ENCODE measurements around the gene RUFY1. TPM values are rescaled to one million over a fixed set of nuclear protein-coding genes. Genes with fewer than 3 reads are reported as not detected.
"Not testable (repeated sequence)": the region's sequence is repeated elsewhere in the genome, so short reads cannot be mapped to it uniquely, and the experiment has no call there.

Gene RUFY1, protein sequence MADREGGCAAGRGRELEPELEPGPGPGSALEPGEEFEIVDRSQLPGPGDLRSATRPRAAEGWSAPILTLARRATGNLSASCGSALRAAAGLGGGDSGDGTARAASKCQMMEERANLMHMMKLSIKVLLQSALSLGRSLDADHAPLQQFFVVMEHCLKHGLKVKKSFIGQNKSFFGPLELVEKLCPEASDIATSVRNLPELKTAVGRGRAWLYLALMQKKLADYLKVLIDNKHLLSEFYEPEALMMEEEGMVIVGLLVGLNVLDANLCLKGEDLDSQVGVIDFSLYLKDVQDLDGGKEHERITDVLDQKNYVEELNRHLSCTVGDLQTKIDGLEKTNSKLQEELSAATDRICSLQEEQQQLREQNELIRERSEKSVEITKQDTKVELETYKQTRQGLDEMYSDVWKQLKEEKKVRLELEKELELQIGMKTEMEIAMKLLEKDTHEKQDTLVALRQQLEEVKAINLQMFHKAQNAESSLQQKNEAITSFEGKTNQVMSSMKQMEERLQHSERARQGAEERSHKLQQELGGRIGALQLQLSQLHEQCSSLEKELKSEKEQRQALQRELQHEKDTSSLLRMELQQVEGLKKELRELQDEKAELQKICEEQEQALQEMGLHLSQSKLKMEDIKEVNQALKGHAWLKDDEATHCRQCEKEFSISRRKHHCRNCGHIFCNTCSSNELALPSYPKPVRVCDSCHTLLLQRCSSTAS
- 69.1 and 71.2 TPM in 2 replicates for total RNA-seq
- long read RNA-seq, transcript RUFY1-204 (17 exons, 2,642 nt): major isoform, 56 of 135 reads
- long read RNA-seq, transcript RUFY1-201 (18 exons, 2,646 nt): minor isoform, 9 of 135 reads
- long read RNA-seq, transcript RUFY1-202 (18 exons, 2,454 nt): minor isoform, 17 of 135 reads
- long read RNA-seq, partial matches to known transcripts: 23 of 135 reads
- long read RNA-seq, other reads (novel, unspliced or antisense): 29 of 135 reads

DNA sequence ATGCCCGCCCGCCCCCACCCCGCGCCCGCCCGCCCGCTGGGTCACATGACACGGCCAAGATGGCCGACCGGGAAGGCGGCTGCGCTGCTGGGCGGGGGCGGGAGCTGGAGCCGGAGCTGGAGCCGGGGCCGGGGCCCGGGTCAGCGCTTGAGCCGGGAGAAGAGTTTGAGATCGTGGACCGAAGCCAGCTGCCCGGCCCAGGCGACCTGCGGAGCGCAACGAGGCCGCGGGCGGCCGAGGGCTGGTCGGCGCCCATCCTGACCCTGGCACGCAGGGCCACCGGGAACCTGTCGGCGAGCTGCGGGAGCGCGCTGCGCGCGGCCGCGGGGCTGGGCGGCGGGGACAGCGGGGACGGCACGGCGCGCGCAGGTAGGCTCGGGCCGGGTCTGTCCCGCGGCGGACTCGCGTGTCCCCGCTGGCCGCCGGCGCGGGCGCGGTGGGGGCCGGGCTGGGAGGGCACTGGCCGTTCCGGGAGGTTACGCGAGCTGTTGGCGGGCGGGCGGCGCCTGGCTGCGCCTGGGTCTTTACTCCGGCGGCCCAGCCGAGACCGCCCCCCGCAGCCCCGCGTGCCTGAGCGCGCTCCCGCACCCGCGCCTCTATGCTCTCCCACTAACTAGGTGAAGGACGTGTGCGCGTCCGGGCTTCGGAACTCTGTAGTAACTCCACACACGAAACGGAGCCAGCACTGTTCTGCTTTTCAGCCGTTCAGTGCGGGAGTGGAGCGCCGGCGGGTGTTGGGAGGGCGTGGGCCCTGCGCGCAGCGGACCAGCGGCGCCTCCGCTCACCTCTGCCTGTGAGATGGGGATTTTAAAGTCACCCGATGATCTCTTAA lies at the start of gene RUFY1:
Gene RUFY1 (plus strand): TSS at position 44 of the 832 bp plus-strand sequence. CDS start 16 bp downstream, at position 60.
- Mint-ChIP-seq H3K4me3 (ENCODE audit: low read depth) (peak within 1 kb of the TSS; percentile 96), H3K36me3 (ENCODE audit: insufficient read depth) (peaks cover 6% of the 10 kb centered on the region), H3K27me3 (no peaks in the 10 kb centered on the region), H3K27ac (peak within 1 kb of the TSS; percentile 97), H3K4me1 (ENCODE audit: low read depth) (peaks cover 10% of the 10 kb centered on the region), H3K9me3 (ENCODE audit: low read depth) (no peaks in the 10 kb centered on the region)
- TF ChIP-seq, protein P1, sequence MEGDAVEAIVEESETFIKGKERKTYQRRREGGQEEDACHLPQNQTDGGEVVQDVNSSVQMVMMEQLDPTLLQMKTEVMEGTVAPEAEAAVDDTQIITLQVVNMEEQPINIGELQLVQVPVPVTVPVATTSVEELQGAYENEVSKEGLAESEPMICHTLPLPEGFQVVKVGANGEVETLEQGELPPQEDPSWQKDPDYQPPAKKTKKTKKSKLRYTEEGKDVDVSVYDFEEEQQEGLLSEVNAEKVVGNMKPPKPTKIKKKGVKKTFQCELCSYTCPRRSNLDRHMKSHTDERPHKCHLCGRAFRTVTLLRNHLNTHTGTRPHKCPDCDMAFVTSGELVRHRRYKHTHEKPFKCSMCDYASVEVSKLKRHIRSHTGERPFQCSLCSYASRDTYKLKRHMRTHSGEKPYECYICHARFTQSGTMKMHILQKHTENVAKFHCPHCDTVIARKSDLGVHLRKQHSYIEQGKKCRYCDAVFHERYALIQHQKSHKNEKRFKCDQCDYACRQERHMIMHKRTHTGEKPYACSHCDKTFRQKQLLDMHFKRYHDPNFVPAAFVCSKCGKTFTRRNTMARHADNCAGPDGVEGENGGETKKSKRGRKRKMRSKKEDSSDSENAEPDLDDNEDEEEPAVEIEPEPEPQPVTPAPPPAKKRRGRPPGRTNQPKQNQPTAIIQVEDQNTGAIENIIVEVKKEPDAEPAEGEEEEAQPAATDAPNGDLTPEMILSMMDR (IDR thresholded peaks at IDR 0.05; ENCODE audit: unreplicated experiment): no peak
- peak; percentile 69 for DNase-seq (ENCODE audit: low spot score, unreplicated experiment)

- peaks cover 11% of the 10 kb centered on the region for H3K4me1 Mint-ChIP-seq (ENCODE audit: low read depth)
- H3K27ac Mint-ChIP-seq; DNase-seq (ENCODE audit: low spot score, unreplicated experiment); H3K36me3 Mint-ChIP-seq (ENCODE audit: insufficient read depth); H3K9me3 Mint-ChIP-seq (ENCODE audit: low read depth); H3K4me3 Mint-ChIP-seq (ENCODE audit: low read depth); H3K27me3 Mint-ChIP-seq: not testable (repeated sequence)
Observed at GRCh38 chr5:179501997-179502396, 48.4 kb upstream of the RUFY1 start.

GRCh38 chr5:179502420-179502819 lies 47.9 kb upstream of the RUFY1 start:
- H3K4me3 Mint-ChIP-seq (ENCODE audit: low read depth); H3K27ac Mint-ChIP-seq; DNase-seq (ENCODE audit: low spot score, unreplicated experiment); H3K27me3 Mint-ChIP-seq; H3K36me3 Mint-ChIP-seq (ENCODE audit: insufficient read depth); H3K9me3 Mint-ChIP-seq (ENCODE audit: low read depth): not testable (repeated sequence)
- H3K4me1 Mint-ChIP-seq (ENCODE audit: low read depth): peaks cover 11% of the 10 kb centered on the region

- peak overlapping the region; percentile 67 for H3K27ac Mint-ChIP-seq
- TF ChIP-seq, protein P1 (IDR thresholded peaks at IDR 0.05; ENCODE audit: unreplicated experiment): no peak
- H3K27me3 Mint-ChIP-seq: peaks cover under 1% of the 10 kb centered on the region
- H3K4me3 Mint-ChIP-seq (ENCODE audit: low read depth): no peak overlapping the region
- peaks cover 10% of the 10 kb centered on the region for H3K4me1 Mint-ChIP-seq (ENCODE audit: low read depth)
- H3K9me3 Mint-ChIP-seq (ENCODE audit: low read depth): no peaks in the 10 kb centered on the region
- no peaks in the 10 kb centered on the region for H3K36me3 Mint-ChIP-seq (ENCODE audit: insufficient read depth)
- no peak for DNase-seq (ENCODE audit: low spot score, unreplicated experiment)
Observed at GRCh38 chr5:179504191-179504590, 46.2 kb upstream of the RUFY1 start.

DNA sequence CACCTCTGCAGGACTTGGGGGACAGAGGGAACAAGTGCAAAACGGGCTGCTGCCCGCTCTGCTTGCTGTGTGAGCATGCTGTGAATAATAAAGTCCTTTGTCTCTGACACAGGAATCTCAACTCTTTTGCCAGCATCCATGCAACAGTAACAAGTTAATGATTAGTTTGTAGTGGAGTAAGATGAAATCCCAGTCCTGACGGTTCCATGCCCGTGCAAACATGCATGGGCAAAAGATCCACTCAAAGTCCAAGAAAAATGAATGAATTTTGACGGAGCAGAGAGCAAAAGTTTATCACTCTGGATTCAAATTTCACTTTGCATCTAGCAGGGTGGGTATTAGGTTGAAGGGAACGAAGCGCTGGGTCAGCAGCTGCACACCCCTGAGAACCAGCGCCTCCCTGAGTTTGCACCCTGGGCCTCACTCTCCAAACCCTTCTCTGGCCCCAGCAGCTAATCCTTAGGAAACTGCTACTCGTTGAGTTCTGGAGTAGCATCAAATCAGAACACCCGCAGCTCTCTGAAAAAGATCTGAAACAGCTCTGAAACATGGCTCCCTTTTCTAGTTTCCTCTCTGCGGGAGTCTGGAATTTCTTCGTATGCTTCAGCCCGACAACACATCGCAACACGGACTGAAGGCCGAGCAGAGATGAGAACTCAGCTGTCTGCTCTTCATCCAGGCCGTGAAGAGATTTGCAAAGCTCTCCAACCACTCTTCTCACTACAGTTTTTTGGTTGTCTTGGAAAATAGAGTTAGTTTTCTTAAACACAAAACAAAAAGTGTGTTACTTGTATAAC lies 45.6 kb upstream of the RUFY1 start:
- Mint-ChIP-seq H3K27me3 (peaks cover 3% of the 10 kb centered on the region), H3K9me3 (ENCODE audit: low read depth) (no peaks in the 10 kb centered on the region), H3K4me3 (ENCODE audit: low read depth) (no peak overlapping the region), H3K4me1 (ENCODE audit: low read depth) (peaks cover 10% of the 10 kb centered on the region), H3K27ac (peak overlapping the region; percentile 67), H3K36me3 (ENCODE audit: insufficient read depth) (no peaks in the 10 kb centered on the region)
- DNase-seq (ENCODE audit: low spot score, unreplicated experiment): no peak
- TF ChIP-seq, protein P1 (IDR thresholded peaks at IDR 0.05; ENCODE audit: unreplicated experiment): no peak
